Measurements from ENCODE around the gene KIAA1549. TPM values are rescaled to one million over a fixed set of nuclear protein-coding genes. Genes with fewer than 3 reads are reported as not detected.

The KIAA1549 gene
- total and polyA plus RNA-seq, 10 of the 15 experiments (the other 5 are each of a cell fraction or from before 2014, with no cell fraction given), result 0.02 to 0.82 (median 0.22) TPM

DNA sequence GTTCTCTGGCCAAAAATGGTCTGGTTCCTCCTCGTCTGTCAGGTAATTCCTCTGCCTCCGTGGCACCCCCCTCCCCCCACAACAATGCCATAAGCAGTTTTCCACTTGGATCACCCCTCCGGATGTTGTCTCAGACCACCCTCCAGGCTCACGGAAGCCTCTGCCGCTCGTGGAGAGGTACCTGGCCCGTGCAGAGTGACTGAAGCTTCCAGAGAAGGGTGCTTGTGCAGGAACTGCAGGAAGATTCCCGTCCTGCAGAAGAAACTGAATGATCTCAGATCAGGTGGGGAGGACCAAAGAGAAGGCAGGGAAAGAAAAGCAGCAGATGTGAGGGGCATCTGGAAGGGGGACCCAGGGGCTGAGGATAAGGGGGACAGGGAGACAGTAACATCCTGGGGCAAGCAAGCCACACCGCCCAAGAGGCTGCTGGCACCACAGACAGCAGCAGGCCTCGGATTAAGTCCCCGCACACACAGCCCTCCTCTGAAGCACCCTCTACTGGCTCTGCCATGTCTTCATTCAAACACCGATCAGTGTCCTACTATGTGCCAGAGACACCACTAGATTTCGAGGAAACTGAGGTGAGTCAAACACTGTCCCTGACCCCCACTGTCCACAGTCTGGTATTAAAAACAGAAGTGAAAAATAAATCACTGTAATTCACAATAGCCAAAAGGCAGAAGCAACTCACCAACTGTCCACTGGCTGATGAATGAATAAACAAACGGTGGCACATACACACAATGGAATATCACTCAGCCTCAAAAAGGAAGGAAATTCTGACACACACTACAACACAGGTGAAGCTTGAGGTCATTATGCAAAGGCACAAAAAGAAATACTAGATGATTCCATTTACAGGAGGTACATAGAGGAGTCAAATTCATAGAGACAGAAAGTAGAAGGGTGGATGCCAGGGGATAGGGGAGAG, 26.4 kb downstream of the KIAA1549 start (continued):
- TF ChIP-seq E2F8 (IDR thresholded peaks at IDR 0.05; ENCODE audit: low read depth, partially characterized antibody) (no peak), NFIC (IDR thresholded peaks at IDR 0.05; ENCODE audit: low read depth, low read length) (no peak), RAD51 (IDR thresholded peaks at IDR 0.05) (no peak)

DNA sequence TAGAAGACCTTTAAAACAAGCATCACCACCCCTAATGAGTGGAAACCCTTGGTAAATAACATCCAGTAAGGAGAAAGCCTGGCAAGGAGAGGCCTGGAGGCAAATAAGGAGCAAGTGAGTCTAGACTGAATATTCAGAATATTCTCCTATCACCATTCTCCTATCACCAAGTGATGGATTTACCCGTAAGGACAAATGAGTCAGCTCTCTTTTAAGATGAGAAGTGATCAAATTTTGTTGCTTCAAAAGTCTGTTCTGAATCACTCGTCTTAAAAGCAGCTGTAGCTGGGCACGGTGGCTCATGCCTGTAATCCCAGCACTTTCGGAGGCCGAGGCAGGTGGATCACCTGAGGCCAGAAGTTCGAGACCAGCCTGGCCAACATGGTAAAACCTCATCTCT, 28.4 kb downstream of the KIAA1549 start:
- WGBS (ENCODE audit: insufficient coverage, insufficient replicate concordance, low lambda C conversion rate, missing lambda C conversion rate), result 61% methylated on average over 6 of the region's 6 CpGs
- H3K36me3 ChIP-seq (ENCODE audit: control insufficient read depth in 2 of 2, insufficient read depth in 2 of 2, low read length in 1 of 2), result no peaks in the 10 kb centered on the region
- no peak for FAIRE-seq
- H3K27me3 ChIP-seq (replicated peaks in 1 of 2; ENCODE audit: control insufficient read depth in 2 of 2, insufficient read depth in 2 of 2, low read length in 1 of 2), result 0 out of 4 replicates have a peak, but pooled peaks cover 0 to 2% of the 10 kb centered on the region in 2 experiments
- ChIA-PET POLR2A (no interaction called here), RAD21 (ENCODE audit: unreplicated experiment) (no interaction called here), SMC1A (ENCODE audit: uncharacterized antibody, unreplicated experiment) (interaction anchor here (1.3 kb wide), 1 partner anchor 9 kb away, joined by 3 read pairs; no protein-coding TSS in a partner anchor), CTCF (interaction anchor here (1.3 kb wide), 1 partner anchor 66 kb away, joined by 4 read pairs; no protein-coding TSS in a partner anchor)
- no peaks in the 10 kb centered on the region for H3K79me2 ChIP-seq (ENCODE audit: control insufficient read depth, insufficient read depth, low read length)
- H2AFZ ChIP-seq (ENCODE audit: control insufficient read depth, low read depth, low read length), result no peak overlapping the region
- ATAC-seq, result no peak
- H3K9ac ChIP-seq (ENCODE audit: control insufficient read depth, insufficient read depth, low read length), result no peak overlapping the region
- H3K27ac ChIP-seq (ENCODE audit: control insufficient read depth, insufficient read depth), result no peak overlapping the region
- no peak overlapping the region for H3K4me2 ChIP-seq (ENCODE audit: control insufficient read depth, insufficient read depth)
- in situ Hi-C loops (cut with MboI) (no loop called here), intact Hi-C loops (cut with micrococcal nuclease; ENCODE audit: unreplicated experiment) (no loop called here)
- no peaks in the 10 kb centered on the region for H4K20me1 ChIP-seq (ENCODE audit: control insufficient read depth, insufficient read depth)
- no peaks in the 10 kb centered on the region for H3K4me1 ChIP-seq (ENCODE audit: control insufficient read depth, insufficient read depth, low read length)
- H3K9me3 ChIP-seq (replicated peaks; ENCODE audit: control insufficient read depth, insufficient read depth, low read length), result peaks cover 1% of the 10 kb centered on the region; the same call in 1 of the 3 replicates
- no TSS peak for BruUV-seq (replicated peaks)
- DNase-seq (ENCODE audit: low read depth, low spot score), result no peak
- no peak overlapping the region for H3K4me3 ChIP-seq
- TF ChIP-seq SREBF1 (IDR thresholded peaks at IDR 0.05; ENCODE audit: low read length) (no peak), BCL11A (IDR thresholded peaks at IDR 0.05; ENCODE audit: low read depth, low read length) (no peak), FOS (IDR thresholded peaks at IDR 0.05; ENCODE audit: borderline replicate concordance, extremely low read depth, insufficient read length) (no peak), CUX1 (IDR thresholded peaks at IDR 0.05; ENCODE audit: insufficient replicate concordance, low read depth, low read length) (no peak), KDM1A (IDR thresholded peaks at IDR 0.05; ENCODE audit: borderline replicate concordance) (no peak), CHD4 (IDR thresholded peaks at IDR 0.05) (no peak), TCF12 (IDR thresholded peaks at IDR 0.05; ENCODE audit: low read depth, low read length) (no peak), CHD2 (IDR thresholded peaks at IDR 0.05; ENCODE audit: borderline replicate concordance, low read depth, low read length) (no peak), ZNF384 (IDR thresholded peaks at IDR 0.05; ENCODE audit: borderline replicate concordance, low read depth, low read length) (no peak), E2F4 (IDR thresholded peaks at IDR 0.05; ENCODE audit: low read depth, low read length) (no peak)
